Gastrocnemius medialis (tissue), 4 donors: ENCODE measurements around the gene RTL1.

Source experiments
- POLR2A ChIP-seq, 2 donors: fragments of 450-650 bp; IDR thresholded peaks; one replicate each; pipeline ENCODE4 v1.6.1; 2017; ENCODE audit warnings: antibody characterized with exemption in 2 of 2, mild to moderate bottlenecking in 2 of 2, moderate library complexity in 2 of 2
- TF ChIP-seq, protein P1 (sequence below), 5 experiments: fragments of 450-650 bp in 3 of 5; fragments of 200-600 bp in 2 of 5; sonication (generic) in 2 of 5; IDR thresholded peaks in 4 of 5; conservative IDR thresholded peaks in 1 of 5; 1 replicate in 4 of 5; 2 replicates in 1 of 5; pipeline ENCODE4 v1.5.1; 2016 to 2019; ENCODE audit warnings: antibody characterized with exemption in 5 of 5, mild to moderate bottlenecking in 3 of 5, moderate library complexity in 3 of 5

DNA sequence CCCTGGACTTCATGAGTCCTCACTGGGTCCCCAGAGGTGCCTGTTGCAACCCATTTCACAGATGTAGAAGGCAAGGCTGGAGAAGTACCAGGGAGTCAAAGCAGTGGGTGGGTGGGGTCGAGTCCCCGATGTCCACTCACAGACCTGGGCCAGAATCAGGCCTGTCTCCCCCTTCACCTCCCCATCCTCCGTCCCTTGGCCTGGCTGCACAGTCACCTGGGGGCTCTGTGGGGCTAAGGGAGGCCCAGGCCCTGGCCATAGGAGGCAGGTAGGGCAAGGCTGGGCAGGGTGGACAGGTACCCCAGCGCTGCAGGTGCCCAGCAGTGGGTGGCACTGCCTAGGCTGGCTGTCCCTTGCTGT, 29.5 kb downstream of the RTL1 start:
- TF ChIP-seq, protein P1, sequence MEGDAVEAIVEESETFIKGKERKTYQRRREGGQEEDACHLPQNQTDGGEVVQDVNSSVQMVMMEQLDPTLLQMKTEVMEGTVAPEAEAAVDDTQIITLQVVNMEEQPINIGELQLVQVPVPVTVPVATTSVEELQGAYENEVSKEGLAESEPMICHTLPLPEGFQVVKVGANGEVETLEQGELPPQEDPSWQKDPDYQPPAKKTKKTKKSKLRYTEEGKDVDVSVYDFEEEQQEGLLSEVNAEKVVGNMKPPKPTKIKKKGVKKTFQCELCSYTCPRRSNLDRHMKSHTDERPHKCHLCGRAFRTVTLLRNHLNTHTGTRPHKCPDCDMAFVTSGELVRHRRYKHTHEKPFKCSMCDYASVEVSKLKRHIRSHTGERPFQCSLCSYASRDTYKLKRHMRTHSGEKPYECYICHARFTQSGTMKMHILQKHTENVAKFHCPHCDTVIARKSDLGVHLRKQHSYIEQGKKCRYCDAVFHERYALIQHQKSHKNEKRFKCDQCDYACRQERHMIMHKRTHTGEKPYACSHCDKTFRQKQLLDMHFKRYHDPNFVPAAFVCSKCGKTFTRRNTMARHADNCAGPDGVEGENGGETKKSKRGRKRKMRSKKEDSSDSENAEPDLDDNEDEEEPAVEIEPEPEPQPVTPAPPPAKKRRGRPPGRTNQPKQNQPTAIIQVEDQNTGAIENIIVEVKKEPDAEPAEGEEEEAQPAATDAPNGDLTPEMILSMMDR (IDR thresholded peaks at IDR 0.05 in 4 of 5, conservative IDR thresholded peaks at IDR 0.05 in 1 of 5) = no peak
- no peak for TF ChIP-seq POLR2A (IDR thresholded peaks at IDR 0.05)
